ENCODE results near the gene EDNRA.

EDNRA gene

GRCh38 chr4:147533331-147533730, 52.4 kb downstream of the EDNRA start:
- no peak for DNase-seq (ENCODE audit: low read depth)
- H3K4me3 ChIP-seq (ENCODE audit: low read length): no peak overlapping the region
- no peak for TF ChIP-seq CTCF (conservative IDR thresholded peaks at IDR 0.05; ENCODE audit: low read depth, low read length)

- no peak for DNase-seq (ENCODE audit: low read depth)
- no peak overlapping the region for H3K4me3 ChIP-seq (ENCODE audit: low read length)
- TF ChIP-seq CTCF (conservative IDR thresholded peaks at IDR 0.05; ENCODE audit: low read depth, low read length): no peak
Observed at GRCh38 chr4:147535124-147535523, 54.2 kb downstream of the EDNRA start.

GRCh38 chr4:147538711-147539110, 57.8 kb downstream of the EDNRA start:
- no peak for TF ChIP-seq CTCF (conservative IDR thresholded peaks at IDR 0.05; ENCODE audit: low read depth, low read length)
- H3K4me3 ChIP-seq (ENCODE audit: low read length): no peak overlapping the region
- DNase-seq (ENCODE audit: low read depth): no peak

- no peak for DNase-seq (ENCODE audit: low read depth)
- no peak for TF ChIP-seq CTCF (conservative IDR thresholded peaks at IDR 0.05; ENCODE audit: low read depth, low read length)
- no peak overlapping the region for H3K4me3 ChIP-seq (ENCODE audit: low read length)
Observed at GRCh38 chr4:147539959-147540358, 59.1 kb downstream of the EDNRA start.

- no peak overlapping the region for H3K4me3 ChIP-seq (ENCODE audit: low read length)
- no peak for TF ChIP-seq CTCF (conservative IDR thresholded peaks at IDR 0.05; ENCODE audit: low read depth, low read length)
- DNase-seq (ENCODE audit: low read depth): no peak
Observed at GRCh38 chr4:147542229-147542990, 61.5 kb downstream of the EDNRA start.

- DNase-seq (ENCODE audit: low read depth): no peak
- no peak overlapping the region for H3K4me3 ChIP-seq (ENCODE audit: low read length)
- TF ChIP-seq CTCF (conservative IDR thresholded peaks at IDR 0.05; ENCODE audit: low read depth, low read length): no peak
Observed at GRCh38 chr4:147543034-147543433, 62.1 kb downstream of the EDNRA start.

GRCh38 chr4:147546349-147546748, 65.5 kb downstream of the EDNRA start:
- no peak for TF ChIP-seq CTCF (conservative IDR thresholded peaks at IDR 0.05; ENCODE audit: low read depth, low read length)
- no peak overlapping the region for H3K4me3 ChIP-seq (ENCODE audit: low read length)
- no peak for DNase-seq (ENCODE audit: low read depth)

Measured in retinal pigment epithelial cell (primary cell).